ENCODE measurements around the gene ZBTB14. TPM values are rescaled to one million over a fixed set of nuclear protein-coding genes. Genes with fewer than 3 reads are reported as not detected.

Gene ZBTB14
- total RNA-seq, 2 donors from 2014 or later = 10.7 to 11.8 TPM

DNA sequence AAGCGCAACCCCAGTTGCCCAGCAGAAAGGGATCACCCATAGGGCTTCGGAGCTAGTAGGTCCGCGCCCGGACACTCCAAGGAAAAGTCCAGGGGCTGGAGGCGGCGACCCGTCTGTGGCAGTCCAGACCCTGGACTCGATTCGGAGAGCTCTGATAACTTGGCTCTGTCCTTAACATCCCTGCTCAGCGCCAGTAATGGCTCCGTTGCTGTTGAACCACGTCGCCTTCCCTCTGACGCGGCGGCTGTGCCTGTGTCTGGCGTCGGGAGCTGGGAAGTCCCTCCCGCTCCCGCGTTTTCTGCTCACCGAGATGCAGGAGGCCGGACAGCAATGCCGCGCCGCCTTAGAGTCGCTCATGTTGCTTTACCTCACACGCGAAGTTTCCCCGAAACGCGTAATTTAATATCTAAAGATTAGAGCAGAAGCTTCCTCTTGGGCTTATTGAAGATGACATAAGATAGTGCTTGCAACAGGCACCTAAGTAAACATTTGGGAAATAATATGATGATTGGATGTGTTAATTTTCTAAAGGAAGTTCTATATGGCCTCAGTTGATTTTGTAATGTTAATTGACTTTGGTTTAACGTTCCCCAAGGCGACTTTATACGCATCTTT is 1.3 kb upstream of the ZBTB14 start:
- intact Hi-C loops (cut with DNase I) = loop anchor here (2.0 kb wide), 1 partner anchor 58 kb away; no protein-coding TSS in a partner anchor
- TF ChIP-seq, protein P1, sequence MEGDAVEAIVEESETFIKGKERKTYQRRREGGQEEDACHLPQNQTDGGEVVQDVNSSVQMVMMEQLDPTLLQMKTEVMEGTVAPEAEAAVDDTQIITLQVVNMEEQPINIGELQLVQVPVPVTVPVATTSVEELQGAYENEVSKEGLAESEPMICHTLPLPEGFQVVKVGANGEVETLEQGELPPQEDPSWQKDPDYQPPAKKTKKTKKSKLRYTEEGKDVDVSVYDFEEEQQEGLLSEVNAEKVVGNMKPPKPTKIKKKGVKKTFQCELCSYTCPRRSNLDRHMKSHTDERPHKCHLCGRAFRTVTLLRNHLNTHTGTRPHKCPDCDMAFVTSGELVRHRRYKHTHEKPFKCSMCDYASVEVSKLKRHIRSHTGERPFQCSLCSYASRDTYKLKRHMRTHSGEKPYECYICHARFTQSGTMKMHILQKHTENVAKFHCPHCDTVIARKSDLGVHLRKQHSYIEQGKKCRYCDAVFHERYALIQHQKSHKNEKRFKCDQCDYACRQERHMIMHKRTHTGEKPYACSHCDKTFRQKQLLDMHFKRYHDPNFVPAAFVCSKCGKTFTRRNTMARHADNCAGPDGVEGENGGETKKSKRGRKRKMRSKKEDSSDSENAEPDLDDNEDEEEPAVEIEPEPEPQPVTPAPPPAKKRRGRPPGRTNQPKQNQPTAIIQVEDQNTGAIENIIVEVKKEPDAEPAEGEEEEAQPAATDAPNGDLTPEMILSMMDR (IDR thresholded peaks at IDR 0.05) = no peak
- Histone ChIP-seq H3K36me3 (no peaks in the 10 kb centered on the region), H3K4me1 (peaks cover 8% of the 10 kb centered on the region), H3K4me3 (peak overlapping the region; percentile 55), H3K9me3 (no peaks in the 10 kb centered on the region), H3K27me3 (no peaks in the 10 kb centered on the region), H3K9ac (ENCODE audit: low read depth in 2 of 2, low read length in 2 of 2) (peak overlapping the region; percentile 80 to 86), H3K27ac (peak overlapping the region; percentile 92)
- DNase-seq = peak; percentile 71

DNA sequence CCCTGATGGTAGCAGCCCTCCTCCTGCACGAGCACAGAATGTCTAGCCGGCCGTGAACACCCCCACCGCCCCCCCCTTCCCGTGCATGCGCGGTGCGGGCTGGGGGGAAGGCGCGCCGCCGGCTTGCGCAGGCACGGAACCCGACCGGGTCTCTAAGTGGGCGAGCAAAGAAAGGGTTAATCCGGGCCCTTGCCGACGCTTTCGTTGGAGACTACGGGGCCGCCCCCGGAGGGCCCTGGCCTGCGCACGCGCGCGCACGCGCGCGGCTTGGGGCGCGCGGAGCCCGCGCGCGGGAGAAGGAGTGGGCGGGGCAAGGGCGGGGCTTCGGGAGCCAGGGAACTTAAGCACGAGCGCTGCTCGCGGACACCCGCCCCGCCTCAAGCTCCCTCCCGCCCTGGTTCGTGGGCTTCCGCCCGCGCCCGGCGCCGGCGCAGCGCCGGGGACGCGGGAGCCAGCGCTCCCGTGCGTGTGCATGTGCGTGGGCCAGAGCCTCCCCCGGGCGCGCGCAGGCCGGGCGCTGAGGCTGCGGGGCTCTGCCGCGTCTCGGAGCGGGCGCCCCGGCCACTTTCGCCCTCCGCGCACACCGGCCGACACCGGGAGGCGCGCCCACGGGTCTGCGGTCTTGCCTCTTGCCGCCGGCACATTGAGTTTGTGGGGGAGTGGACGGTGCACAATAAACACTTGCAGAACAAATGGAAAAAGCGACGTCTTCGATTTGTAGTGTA is 617 bp upstream of the ZBTB14 start:
- no peaks in the 10 kb centered on the region for H3K9me3 ChIP-seq
- intact Hi-C loops (cut with DNase I) = loop anchor here (2.0 kb wide), 1 partner anchor 57 kb away; no protein-coding TSS in a partner anchor
- peak; percentile 95 for DNase-seq
- TF ChIP-seq, protein P1 (IDR thresholded peaks at IDR 0.05) = no peak
- H3K4me1 ChIP-seq = peaks cover 8% of the 10 kb centered on the region
- H3K36me3 ChIP-seq = no peaks in the 10 kb centered on the region
- no peaks in the 10 kb centered on the region for H3K27me3 ChIP-seq
- peak overlapping the region; percentile 55 for H3K4me3 ChIP-seq
- peak overlapping the region; percentile 92 for H3K27ac ChIP-seq
- H3K9ac ChIP-seq (ENCODE audit: low read depth in 2 of 2, low read length in 2 of 2) = peak overlapping the region; percentile 80 to 86

DNA sequence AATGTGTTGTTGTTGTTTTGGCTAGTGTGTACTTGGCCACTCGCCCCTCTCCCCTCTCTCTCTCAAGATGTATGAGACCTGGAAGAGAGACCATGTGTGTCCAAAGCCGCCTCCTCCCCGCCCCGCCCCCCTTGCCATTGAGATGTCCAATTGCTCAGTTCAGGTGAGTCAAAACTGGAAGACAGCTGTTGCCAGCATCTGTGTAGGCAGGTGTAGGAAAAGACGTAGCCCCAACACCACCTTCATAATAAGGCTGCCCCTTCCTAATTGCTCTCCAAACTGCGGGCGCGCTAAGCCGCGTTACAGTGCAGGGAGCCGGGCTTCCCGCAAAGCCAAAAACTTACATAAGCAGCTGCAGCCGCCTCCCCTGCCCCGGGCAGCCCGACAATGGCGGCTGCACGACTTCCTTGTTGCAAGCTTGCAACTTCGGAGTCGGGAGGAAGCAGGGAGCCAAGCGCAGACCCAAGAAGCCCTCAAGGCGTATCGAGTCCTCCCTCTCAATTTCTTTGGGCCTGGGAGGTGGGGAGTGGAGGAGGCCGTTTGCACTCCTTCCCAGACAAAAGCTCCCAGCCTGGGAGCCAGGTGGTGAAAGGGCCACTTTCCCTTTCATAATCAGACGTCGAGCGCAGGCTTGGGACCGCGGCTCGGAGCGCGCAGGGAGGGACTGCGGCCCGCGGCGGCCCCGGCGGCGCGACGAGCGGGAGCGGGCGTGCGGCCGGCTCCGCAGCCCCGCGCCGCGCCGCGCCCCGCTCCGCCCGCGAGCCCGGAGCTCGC is 882 bp downstream of the ZBTB14 start:
- TF ChIP-seq, protein P1 (IDR thresholded peaks at IDR 0.05) = no peak
- Histone ChIP-seq H3K9ac (ENCODE audit: low read depth in 2 of 2, low read length in 2 of 2) (peak overlapping the region; percentile 80 to 82), H3K4me3 (peak overlapping the region; percentile 74), H3K36me3 (no peaks in the 10 kb centered on the region), H3K27ac (peak overlapping the region; percentile 98), H3K27me3 (no peaks in the 10 kb centered on the region), H3K4me1 (peaks cover 8% of the 10 kb centered on the region), H3K9me3 (no peaks in the 10 kb centered on the region)
- intact Hi-C loops (cut with DNase I) = no loop called here
- peak; percentile 76 for DNase-seq

DNA sequence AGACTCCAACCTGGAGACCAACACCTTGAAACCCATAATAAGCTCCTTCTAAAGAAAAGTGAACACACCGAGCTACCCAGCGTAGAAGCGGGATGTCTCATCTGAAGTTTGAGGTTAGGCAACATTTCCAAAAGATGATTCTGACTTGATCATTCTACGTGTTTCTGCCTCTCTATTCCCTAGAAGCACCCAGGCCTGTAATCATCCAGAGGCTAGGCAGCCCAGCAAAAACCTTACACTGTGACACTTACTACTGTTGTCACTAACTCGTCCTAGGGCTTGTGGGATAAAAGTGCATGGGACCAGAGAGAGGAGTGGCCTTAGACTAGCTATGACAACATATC is 1.4 kb downstream of the ZBTB14 start:
- no peaks in the 10 kb centered on the region for H3K9me3 ChIP-seq
- H3K27me3 ChIP-seq = no peaks in the 10 kb centered on the region
- H3K9ac ChIP-seq (ENCODE audit: low read depth in 2 of 2, low read length in 2 of 2) = peak overlapping the region; percentile 80 to 82
- intact Hi-C loops (cut with DNase I) = no loop called here
- peaks cover 8% of the 10 kb centered on the region for H3K4me1 ChIP-seq
- H3K27ac ChIP-seq = peak overlapping the region; percentile 98
- TF ChIP-seq, protein P1 (IDR thresholded peaks at IDR 0.05) = no peak
- H3K4me3 ChIP-seq = peak overlapping the region; percentile 74
- no peaks in the 10 kb centered on the region for H3K36me3 ChIP-seq
- DNase-seq = no peak

DNA sequence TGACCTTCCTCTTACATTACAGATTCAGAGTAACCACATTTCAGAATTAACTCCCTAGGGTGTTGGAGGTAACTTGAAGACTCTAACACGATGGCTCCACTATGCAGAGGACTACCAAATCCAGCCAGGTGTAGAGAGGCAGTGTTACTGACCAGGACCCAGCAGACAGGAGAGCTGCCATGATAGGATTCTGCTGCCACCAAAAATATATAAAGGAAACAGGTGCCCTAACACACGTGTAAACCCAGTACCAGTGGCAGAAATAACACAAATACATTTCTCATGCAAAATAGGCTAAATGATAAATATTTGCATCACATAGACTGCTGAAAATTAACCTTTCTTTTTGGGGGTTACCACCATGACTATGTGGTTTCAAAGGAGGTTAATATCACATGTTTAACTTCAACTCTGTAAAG is 7.0 kb downstream of the ZBTB14 start:
- no peak overlapping the region for H3K4me3 ChIP-seq
- H3K27me3 ChIP-seq = no peaks in the 10 kb centered on the region
- H3K27ac ChIP-seq = no peak overlapping the region
- H3K4me1 ChIP-seq = no peaks in the 10 kb centered on the region
- H3K9me3 ChIP-seq = no peaks in the 10 kb centered on the region
- DNase-seq = no peak
- TF ChIP-seq, protein P1 (IDR thresholded peaks at IDR 0.05) = no peak
- H3K36me3 ChIP-seq = no peaks in the 10 kb centered on the region
- intact Hi-C loops (cut with DNase I) = no loop called here
- no peak overlapping the region for H3K9ac ChIP-seq (ENCODE audit: low read depth in 2 of 2, low read length in 2 of 2)

All from colonic mucosa (tissue), 4 donors.